H1 (cell line): ENCODE data around the gene RNASEH2A. TPM values are rescaled to one million over a fixed set of nuclear protein-coding genes. Genes with fewer than 3 reads are reported as not detected.

ENCODE experiments used
- ASH2L ChIP-seq: fragments of 200-600, 300-600 bp; sonication (generic); IDR thresholded peaks from one replicate; pipeline ENCODE4 v1.7.1; 2017; ENCODE audit warnings: low read length
- CREB1 ChIP-seq: IDR thresholded peaks from 2 replicates; pipeline ENCODE4 v1.6.1; 2012; ENCODE audit warnings: inconsistent platforms
- FOSL1 ChIP-seq: IDR thresholded peaks from 2 replicates; pipeline ENCODE4 v1.6.1; 2011; ENCODE audit warnings: mild to moderate bottlenecking, low read depth, low read length, moderate library complexity; ENCODE audit not compliant: insufficient read depth
- KDM5A ChIP-seq: fragments of 200-600 bp; IDR thresholded peaks from 2 replicates; pipeline ENCODE4 v1.7.1; 2012; ENCODE audit warnings: mild to moderate bottlenecking, low read length, inconsistent platforms, mixed read lengths
- POU5F1 ChIP-seq: IDR thresholded peaks from 2 replicates; pipeline ENCODE4 v1.6.1; 2011; ENCODE audit warnings: low read depth, mild to moderate bottlenecking, low read length, moderate library complexity
- RBBP5 ChIP-seq: IDR thresholded peaks from 2 replicates; pipeline ENCODE4 v1.7.1; 2012; ENCODE audit warnings: low read depth, mild to moderate bottlenecking, inconsistent platforms, low read length, moderate library complexity, borderline replicate concordance
- SP1 ChIP-seq: IDR thresholded peaks from 2 replicates; pipeline ENCODE4 v1.6.1; 2011; ENCODE audit warnings: low read depth, low read length
- polyA plus RNA-seq, 7 experiments: library from polyadenylated mRNA; depleted of rRNA in 3 of 7; stranded (reverse) in 5 of 7; unstranded in 2 of 7; fragments of >200 nt in 5 of 7; fragments of 200-250 nt in 2 of 7; gene quantifications; 1 replicate in 5 of 7; 2 replicates in 1 of 7; 4 replicates in 1 of 7; pipeline versions ENCODE4 v1.2.1 to v1.2.3, GENCODE V29; 2011 to 2013; ENCODE audit warnings: missing spikeins in 2 of 7, mixed read lengths in 2 of 7
- total RNA-seq: library from RNA; stranded (reverse); fragmentation: NEBNext Ultra II Directional; extraction: Animal tissue kit (Norgen Biotek cat#: 25700); gene quantifications from 2 replicates; pipeline ENCODE4 v1.2.1, GENCODE V29; 2021
- TF ChIP-seq, protein P1 (sequence below): IDR thresholded peaks from 2 replicates; pipeline ENCODE4 v1.6.1; 2011; ENCODE audit warnings: low read length, improper control_type of control experiment

Gene RNASEH2A
- total and polyA plus RNA-seq, 2 of the 8 experiments (the other 6 are each of a cell fraction or from before 2014, with no cell fraction given) = 67.5 to 120 TPM

DNA sequence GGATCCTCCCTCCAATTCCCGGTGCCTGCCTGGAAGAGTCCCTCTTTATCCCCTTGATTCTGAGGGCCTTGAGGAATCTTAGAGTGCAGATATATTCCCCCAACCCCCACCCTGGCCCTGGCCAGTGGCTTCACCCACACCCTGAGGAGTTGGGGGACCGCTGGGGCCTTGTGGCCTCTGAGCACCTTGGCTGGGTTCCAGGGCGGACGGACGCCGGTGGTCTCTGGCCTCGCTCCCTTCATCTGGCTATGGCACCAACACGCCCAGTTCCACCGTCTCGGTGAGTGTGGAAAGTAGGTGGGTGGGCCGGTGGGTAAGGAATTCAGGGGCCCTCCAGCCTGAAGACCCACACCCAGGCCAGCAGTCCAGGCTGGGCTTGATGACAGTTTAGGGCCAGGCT is 36.9 kb downstream of the RNASEH2A start (continued):
- no peak for TF ChIP-seq CREB1
- TF ChIP-seq RBBP5 = no peak
- no peak for TF ChIP-seq SP1
- TF ChIP-seq, protein P1, sequence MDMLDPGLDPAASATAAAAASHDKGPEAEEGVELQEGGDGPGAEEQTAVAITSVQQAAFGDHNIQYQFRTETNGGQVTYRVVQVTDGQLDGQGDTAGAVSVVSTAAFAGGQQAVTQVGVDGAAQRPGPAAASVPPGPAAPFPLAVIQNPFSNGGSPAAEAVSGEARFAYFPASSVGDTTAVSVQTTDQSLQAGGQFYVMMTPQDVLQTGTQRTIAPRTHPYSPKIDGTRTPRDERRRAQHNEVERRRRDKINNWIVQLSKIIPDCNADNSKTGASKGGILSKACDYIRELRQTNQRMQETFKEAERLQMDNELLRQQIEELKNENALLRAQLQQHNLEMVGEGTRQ = no peak
- TF ChIP-seq POU5F1 = no peak
- no peak for TF ChIP-seq KDM5A
- no peak for TF ChIP-seq ASH2L
- no peak for TF ChIP-seq FOSL1
